GM12878 (cell line): ENCODE results near the gene JUN. TPM values are rescaled to one million over a fixed set of nuclear protein-coding genes. Genes with fewer than 3 reads are reported as not detected.
A peak's percentile ranks its signal among the peaks of the same experiment; 100 is the strongest.

Experiments used
- ATF2 ChIP-seq: IDR thresholded peaks from 2 replicates; pipeline ENCODE4 v1.6.1; 2012; ENCODE audit warnings: low read length, inconsistent platforms
- ATF7 ChIP-seq: fragments of 450-650 bp; IDR thresholded peaks from 2 replicates; pipeline ENCODE4 v1.6.1; 2016; ENCODE audit warnings: low read depth, mild to moderate bottlenecking
- BCL11A ChIP-seq: IDR thresholded peaks from 2 replicates; pipeline ENCODE4 v1.6.1; 2011; ENCODE audit warnings: low read depth, low read length
- CBX5 ChIP-seq: sonication (generic); IDR thresholded peaks from 2 replicates; pipeline ENCODE4 v1.6.1; 2016; ENCODE audit warnings: low read depth, moderate library complexity, mild to moderate bottlenecking, inconsistent platforms
- CREM ChIP-seq: IDR thresholded peaks from 2 replicates; pipeline ENCODE4 v1.6.1; 2014; ENCODE audit warnings: antibody characterized with exemption, low read depth
- CTCF ChIP-seq, 3 experiments: IDR thresholded peaks in 2 of 3; conservative IDR thresholded peaks in 1 of 3; 2 replicates each; pipeline ENCODE4 v1.5.1; 2011; ENCODE audit warnings: low read depth in 3 of 3, low read length in 3 of 3, mild to moderate bottlenecking in 3 of 3, control low read depth in 2 of 3, moderate library complexity in 2 of 3, inconsistent platforms in 1 of 3, mixed read lengths in 1 of 3; ENCODE audit not compliant: control insufficient read depth in 2 of 3, insufficient read depth in 1 of 3; ENCODE audit errors: extremely low read depth in 1 of 3
- E2F4 ChIP-seq: IDR thresholded peaks from 2 replicates; pipeline ENCODE4 v1.6.1; 2012; ENCODE audit warnings: low read depth, low read length, improper control_type of control experiment
- EED ChIP-seq: sonication (generic); IDR thresholded peaks from 2 replicates; pipeline ENCODE4 v1.6.1; 2016; ENCODE audit warnings: antibody characterized with exemption, low read depth
- EGR1 ChIP-seq, 2 experiments: IDR thresholded peaks; 1 replicate in 1 of 2; 2 replicates in 1 of 2; pipeline ENCODE4 v1.6.1; 2011 to 2012; ENCODE audit warnings: low read depth in 2 of 2, low read length in 2 of 2, borderline replicate concordance in 1 of 2, mild to moderate bottlenecking in 1 of 2, moderate library complexity in 1 of 2
- EP300 ChIP-seq, 2 experiments: fragments of 150-350 bp in 1 of 2; IDR thresholded peaks; 2 replicates each; pipeline ENCODE4 v1.6.1; 2011 to 2012; ENCODE audit warnings: low read depth in 2 of 2, low read length in 2 of 2, borderline replicate concordance in 1 of 2, improper control_type of control experiment in 1 of 2, inconsistent platforms in 1 of 2; ENCODE audit not compliant: control insufficient read depth in 1 of 2
- FOXK2 ChIP-seq: fragments of 450-650 bp; IDR thresholded peaks from 2 replicates; pipeline ENCODE4 v1.6.1; 2017; ENCODE audit warnings: mild to moderate bottlenecking, moderate library complexity
- IKZF1 ChIP-seq: fragments of 450-650 bp; conservative IDR thresholded peaks from 2 replicates; pipeline ENCODE4 v1.6.1; 2017; ENCODE audit warnings: antibody characterized with exemption, mild to moderate bottlenecking
- JUNB ChIP-seq: IDR thresholded peaks from 2 replicates; pipeline ENCODE4 v1.6.1; 2016; ENCODE audit warnings: antibody characterized with exemption, mild to moderate bottlenecking
- KLF5 ChIP-seq: fragments of 450-650 bp; IDR thresholded peaks from 2 replicates; pipeline ENCODE4 v1.6.1; 2014; ENCODE audit warnings: mild to moderate bottlenecking; ENCODE audit not compliant: partially characterized antibody
- PAX8 ChIP-seq: fragments of 450-650 bp; IDR thresholded peaks from 2 replicates; pipeline ENCODE4 v1.6.1; 2017; ENCODE audit warnings: mild to moderate bottlenecking, moderate library complexity
- PKNOX1 ChIP-seq: fragments of 450-650 bp; IDR thresholded peaks from 2 replicates; pipeline ENCODE4 v1.6.1; 2016; ENCODE audit warnings: mild to moderate bottlenecking
- PML ChIP-seq: IDR thresholded peaks from 2 replicates; pipeline ENCODE4 v1.6.1; 2012; ENCODE audit warnings: low read length, inconsistent platforms
- SMARCA5 ChIP-seq: fragments of 450-650 bp; IDR thresholded peaks from 2 replicates; pipeline ENCODE4 v1.6.1; 2017; ENCODE audit warnings: mild to moderate bottlenecking
- SUPT20H ChIP-seq: IDR thresholded peaks from 2 replicates; pipeline ENCODE4 v1.6.1; 2011; ENCODE audit warnings: low read depth, mild to moderate bottlenecking, low read length, moderate library complexity, borderline replicate concordance; ENCODE audit not compliant: control insufficient read depth
- TBL1XR1 ChIP-seq: IDR thresholded peaks from 2 replicates; pipeline ENCODE4 v1.6.1; 2012; ENCODE audit warnings: low read depth, low read length, improper control_type of control experiment
- ZBTB33 ChIP-seq: fragments of 450-650 bp; IDR thresholded peaks from 2 replicates; pipeline ENCODE4 v1.6.1; 2017; ENCODE audit warnings: mild to moderate bottlenecking
- ZNF207 ChIP-seq: fragments of 450-650 bp; IDR thresholded peaks from 2 replicates; pipeline ENCODE4 v1.6.1; 2014; ENCODE audit warnings: antibody characterized with exemption, mild to moderate bottlenecking, borderline replicate concordance
- ZNF622 ChIP-seq: fragments of 450-650 bp; IDR thresholded peaks from 2 replicates; pipeline ENCODE4 v1.6.1; 2017; ENCODE audit warnings: mild to moderate bottlenecking, inconsistent platforms
- polyA plus RNA-seq, 11 experiments: library from polyadenylated mRNA; depleted of rRNA in 4 of 11; unstranded in 6 of 11; stranded (reverse) in 5 of 11; fragments of >200 nt; fragmentation: Nextera tagmentation in 4 of 11; fragmentation: Illumina TruSeq in 1 of 11; extraction: Ambion mirVana in 4 of 11; extraction: Trizol in 1 of 11; gene quantifications; 1 replicate in 1 of 11; 2 replicates in 10 of 11; pipeline versions ENCODE4 v1.2.1 to v1.2.3, GENCODE V29; 2011 to 2016; ENCODE audit warnings: inconsistent platforms in 2 of 11, missing spikeins in 2 of 11, low read depth in 1 of 11
- total RNA-seq, 4 experiments: library from RNA; depleted of rRNA in 3 of 4; stranded (reverse); fragments of >200 nt in 3 of 4; fragmentation: Illumina TruSeq in 1 of 4; extraction: Trizol in 1 of 4; gene quantifications; 2 replicates each; pipeline versions ENCODE4 v1.2.1 to v1.2.3, GENCODE V29; 2013 to 2021

Gene JUN
- total and polyA plus RNA-seq, 10 of the 15 experiments (the other 5 are each of a cell fraction or from before 2014, with no cell fraction given): 0.18 to 8.4 (median 2.8) TPM

GRCh38 chr1:58781541-58782177 lies 2.2 kb downstream of the JUN start (continued):
- TF ChIP-seq PAX8 (no peak), TBL1XR1 (no peak), ATF7 (no peak), EP300 (IDR thresholded peaks at IDR 0.05; ENCODE audit: borderline replicate concordance in 1 of 2, control insufficient read depth in 1 of 2, low read depth in 2 of 2, low read length in 2 of 2) (no peak), PML (no peak), EED (no peak), ATF2 (no peak), PKNOX1 (no peak), KLF5 (no peak), CTCF (IDR thresholded peaks at IDR 0.05 in 2 of 3, conservative IDR thresholded peaks at IDR 0.05 in 1 of 3; ENCODE audit: control insufficient read depth in 2 of 3, extremely low read depth in 1 of 3, insufficient read depth in 1 of 3, low read depth in 3 of 3, low read length in 3 of 3) (peak; percentile 39 to 53 (median 52); a peak in 4 of 6 replicates), CREM (no peak), BCL11A (no peak), EGR1 (IDR thresholded peaks at IDR 0.05; ENCODE audit: borderline replicate concordance in 1 of 2, low read depth in 2 of 2, low read length in 2 of 2) (no peak), JUNB (no peak), CBX5 (0 out of 2 replicates have a peak, but pooled peaks have one; percentile 24), ZBTB33 (no peak), E2F4 (no peak), IKZF1 (no peak), ZNF207 (no peak), FOXK2 (no peak), ZNF622 (no peak), SMARCA5 (peak; percentile 18; the same call in 1 of the 2 replicates), SUPT20H (no peak)
